Cardiac septum (tissue), 1 donor: ENCODE data around the gene BCO1. TPM values are rescaled to one million over a fixed set of nuclear protein-coding genes. Genes with fewer than 3 reads are reported as not detected.

Source experiments
- DNase-seq: peaks from one replicate; pipeline ENCODE4 v3.0.0-alpha.2; 2020; ENCODE audit warnings: low spot score
- intact Hi-C: fragments of 100-400 bp; cut with DNase I; formaldehyde crosslinking; loops from one replicate; pipeline ENCODE4 v1.14.0; 2022
- total RNA-seq: library from RNA; stranded (reverse); fragmentation: NEBNext Ultra II Directional; extraction: Animal tissue kit (Norgen Biotek cat#: 25700); gene quantifications from one replicate; pipeline ENCODE4 v1.2.1, GENCODE V29; 2021
- donor health status: DM: no; HTN: no; CAD: no.

BCO1 gene
- total RNA-seq, 1 donor from 2014 or later: not detected

DNA sequence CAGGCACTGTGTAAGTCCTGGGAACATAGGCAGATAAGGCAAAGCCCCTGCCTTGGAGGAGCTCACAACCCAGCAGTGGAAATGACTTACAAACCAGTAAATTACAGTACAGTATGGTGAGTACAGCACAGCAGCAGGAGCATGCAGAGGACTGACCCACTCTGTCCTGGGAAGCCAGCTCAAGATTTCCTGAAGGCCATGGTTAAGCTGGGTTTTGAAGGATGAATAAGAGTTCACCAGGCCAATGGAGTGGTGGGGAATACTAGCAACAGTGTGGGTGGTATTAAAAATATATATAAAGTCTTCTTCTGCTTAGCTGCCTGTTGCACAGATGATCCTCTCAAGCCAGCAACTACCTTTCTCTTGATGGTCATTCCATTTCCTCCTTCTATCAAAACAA lies 73.3 kb downstream of the BCO1 start:
- DNase-seq: no peak
- intact Hi-C loops: loop anchor here (10.0 kb wide), 1 partner anchor 217 kb away; the partner anchor contains the start of gene GCSH

DNA sequence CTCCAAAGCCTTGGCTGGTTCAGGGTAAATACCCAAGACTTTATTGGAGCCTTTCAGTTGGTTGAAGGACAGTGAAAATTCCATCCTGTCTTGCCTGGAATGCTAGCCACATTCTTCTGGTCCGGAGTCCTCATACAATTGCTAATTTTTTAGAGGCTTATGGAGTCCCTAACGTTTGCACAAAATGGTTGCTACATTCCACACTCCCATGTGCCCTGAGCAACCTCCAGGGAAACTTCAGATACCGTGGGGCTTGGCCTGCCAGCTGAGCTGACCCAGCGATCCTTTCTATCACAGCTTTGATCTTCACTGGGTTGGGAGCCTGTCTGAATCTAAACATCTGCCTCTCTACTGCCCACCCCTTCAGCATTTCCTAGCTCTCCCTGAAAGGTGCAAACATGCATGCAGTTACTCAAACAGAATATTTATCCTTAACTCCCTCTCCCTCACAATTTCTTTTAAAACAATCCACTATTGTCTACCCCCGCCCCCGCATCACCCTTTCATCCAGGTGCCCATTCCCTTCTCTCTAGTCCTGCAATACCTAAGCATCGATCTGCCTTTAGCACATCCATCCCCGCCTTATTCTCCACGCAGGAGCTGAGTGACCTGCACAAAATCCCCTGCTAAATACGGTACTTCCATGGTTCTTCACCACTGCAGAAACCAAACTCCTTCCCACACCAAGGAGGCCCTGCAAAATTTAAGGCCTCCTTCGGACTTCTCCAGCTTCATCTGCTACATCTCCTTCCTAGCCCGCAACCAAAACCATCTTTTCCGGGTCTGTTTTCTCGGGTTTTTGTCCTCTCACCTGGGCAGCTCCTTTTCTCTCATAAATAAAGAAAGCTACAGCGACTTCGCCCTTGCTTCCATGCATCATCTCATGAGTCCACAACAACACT lies 75.5 kb downstream of the BCO1 start:
- no peak for DNase-seq
- intact Hi-C loops: loop anchor here (10.0 kb wide), 1 partner anchor 219 kb away; the partner anchor contains the start of gene GCSH

DNA sequence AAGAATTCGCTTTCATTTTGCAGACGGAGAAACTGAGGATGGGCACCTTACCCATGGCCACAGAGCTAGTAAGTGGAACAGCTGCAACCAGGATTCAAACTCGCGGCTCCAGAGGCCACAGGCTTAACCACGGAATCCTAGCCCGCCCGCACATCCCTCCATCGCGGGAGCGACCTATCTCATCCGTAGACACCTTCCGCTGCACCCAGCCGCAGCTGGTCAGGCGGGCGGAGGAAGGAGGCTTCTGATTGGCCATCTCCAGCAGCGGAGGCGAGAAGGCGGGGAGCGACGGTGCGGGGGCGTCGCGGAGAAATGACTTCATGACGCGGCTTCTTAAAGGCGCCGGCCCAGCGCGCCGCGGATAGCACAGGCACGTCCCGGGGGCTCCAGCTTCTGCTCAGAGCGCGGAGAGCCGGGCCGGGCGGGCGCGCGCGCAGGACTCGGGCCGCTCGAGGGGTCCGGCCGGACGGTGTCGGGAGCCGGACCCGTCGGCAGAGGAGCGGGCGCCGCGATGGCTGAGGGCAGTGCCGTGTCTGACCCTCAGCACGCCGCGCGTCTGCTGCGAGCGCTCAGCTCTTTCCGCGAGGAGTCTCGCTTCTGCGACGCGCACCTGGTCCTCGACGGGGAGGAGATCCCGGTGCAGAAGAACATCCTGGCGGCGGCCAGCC lies 76.2 kb downstream of the BCO1 start, which contains the start of gene GAN:
GAN (plus strand) TSS at position 360 of the 668 bp plus-strand sequence; CDS start at position 512, 152 bp downstream.
- peak; percentile 98 for DNase-seq
- intact Hi-C loops: loop anchor here (10.0 kb wide), 1 partner anchor 220 kb away; the partner anchor contains the start of gene GCSH

DNA sequence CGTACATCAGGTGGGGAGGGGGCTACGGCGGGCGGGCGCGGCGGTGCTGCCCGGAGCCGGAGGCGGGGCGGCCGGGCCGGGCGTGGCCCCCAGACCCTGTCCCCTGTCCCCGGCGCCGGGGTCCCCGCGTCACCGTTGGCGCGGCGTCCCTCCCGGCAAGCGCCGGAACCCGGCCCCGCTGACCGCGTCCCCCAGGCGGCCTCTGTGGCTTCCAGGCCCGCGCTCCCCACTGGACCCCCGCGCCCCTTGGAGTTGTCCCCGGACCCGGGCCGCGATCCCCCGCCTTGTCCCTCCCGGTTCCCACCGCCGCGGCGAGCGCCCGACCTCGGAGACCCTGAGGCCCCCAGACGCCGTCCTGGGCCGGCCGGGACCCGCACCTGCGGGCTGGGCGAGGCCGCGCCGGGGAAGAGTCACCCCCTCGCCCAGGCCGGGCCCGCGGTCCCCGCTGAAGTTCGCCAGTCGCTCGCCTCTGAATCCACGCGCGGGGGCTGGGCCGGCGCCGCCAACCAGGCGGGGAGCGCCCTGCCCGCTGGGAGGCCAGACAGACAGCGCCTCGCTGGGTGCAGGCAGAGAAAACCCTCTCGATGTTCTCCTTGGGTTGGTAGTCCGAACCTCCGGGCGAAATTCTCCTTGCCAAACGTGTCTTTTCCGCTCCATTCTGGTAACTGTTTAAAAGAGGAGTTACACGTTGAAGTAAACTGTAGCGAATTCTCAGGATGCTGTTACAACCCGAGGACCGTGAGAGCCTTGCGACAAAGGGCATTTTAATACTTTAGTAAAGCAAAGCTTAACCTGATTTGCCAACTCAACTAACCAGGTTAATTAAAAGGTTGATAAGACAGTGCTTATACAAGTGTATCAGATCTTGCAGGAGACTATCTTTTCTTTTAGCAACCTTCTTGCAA lies 77.0 kb downstream of the BCO1 start:
- peak; percentile 80 for DNase-seq
- intact Hi-C loops: loop anchor here (10.0 kb wide), 1 partner anchor 221 kb away; the partner anchor contains the start of gene GCSH

DNA sequence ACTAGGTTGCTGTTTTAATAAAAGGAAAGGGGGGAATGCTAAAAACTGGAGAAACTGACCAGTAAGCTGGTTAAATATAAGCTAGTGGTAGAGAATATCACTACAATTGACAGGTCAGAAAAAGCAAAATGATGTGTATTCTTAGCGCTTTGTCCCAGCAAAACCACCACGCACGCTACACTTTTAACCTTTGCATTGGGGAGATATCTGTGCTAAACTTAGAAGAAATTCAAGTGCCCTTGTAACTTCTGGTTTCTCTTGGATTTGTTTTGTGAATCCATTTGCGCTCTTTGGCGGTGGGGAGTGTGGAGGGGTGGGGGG lies 77.6 kb downstream of the BCO1 start:
- no peak for DNase-seq
- intact Hi-C loops: loop anchor here (10.0 kb wide), 1 partner anchor 221 kb away; the partner anchor contains the start of gene GCSH

DNA sequence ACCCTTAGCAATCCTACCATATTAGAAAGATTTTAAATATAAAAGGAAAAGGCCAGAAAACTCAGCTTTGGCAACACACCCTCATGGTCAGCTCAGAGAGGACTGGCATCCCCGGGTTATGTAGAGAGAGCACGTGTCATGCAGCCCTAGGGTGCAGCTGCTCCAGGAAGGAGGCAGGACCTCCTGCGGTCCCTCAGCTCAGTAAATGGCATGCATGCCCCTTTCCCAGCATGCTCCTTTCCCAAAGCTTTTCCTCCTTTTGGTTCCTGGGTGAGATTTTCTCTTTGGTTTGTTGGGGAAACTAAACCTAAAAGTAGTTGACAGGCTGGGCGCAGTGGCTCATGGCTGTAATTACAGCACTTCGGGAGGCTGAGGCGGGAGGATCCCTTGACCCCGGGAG lies 80.2 kb downstream of the BCO1 start:
- intact Hi-C loops: loop anchor here (10.0 kb wide), 1 partner anchor 224 kb away; the partner anchor contains the start of gene GCSH
- DNase-seq: no peak

DNA sequence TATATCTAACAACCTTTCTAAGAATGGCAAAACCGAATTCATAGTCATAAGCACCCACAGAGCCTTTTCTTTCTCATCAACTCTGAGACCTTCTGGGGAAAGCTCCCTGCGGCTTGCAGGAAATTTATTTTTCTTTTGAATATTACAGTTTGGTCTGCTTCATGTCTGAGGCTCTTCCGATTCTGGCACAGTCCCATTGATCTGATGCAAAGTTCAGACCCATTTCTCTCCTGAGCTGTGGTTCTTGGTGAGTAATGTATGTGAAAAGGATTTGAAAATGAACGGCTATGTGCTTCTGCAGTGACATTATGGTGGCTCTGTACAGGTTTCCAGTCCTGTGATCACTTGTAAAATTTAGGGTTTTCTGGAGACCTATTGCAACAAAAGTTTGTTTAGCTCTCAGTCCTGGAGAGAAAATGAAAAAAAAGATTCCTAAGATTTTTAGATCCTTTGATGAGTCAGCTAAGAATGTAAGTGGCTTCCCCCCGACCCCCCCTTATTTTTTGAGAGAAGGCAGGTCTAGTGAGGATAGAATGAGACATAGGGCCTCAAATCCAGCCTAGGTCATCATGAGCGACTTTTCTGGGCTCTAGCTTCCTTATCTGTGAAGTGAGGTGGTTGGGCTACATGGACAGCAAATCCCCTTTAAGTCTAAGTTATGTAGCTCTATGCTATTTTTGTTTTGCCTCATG lies 80.9 kb downstream of the BCO1 start:
- intact Hi-C loops: loop anchor here (10.0 kb wide), 1 partner anchor 225 kb away; the partner anchor contains the start of gene GCSH
- DNase-seq: no peak

DNA sequence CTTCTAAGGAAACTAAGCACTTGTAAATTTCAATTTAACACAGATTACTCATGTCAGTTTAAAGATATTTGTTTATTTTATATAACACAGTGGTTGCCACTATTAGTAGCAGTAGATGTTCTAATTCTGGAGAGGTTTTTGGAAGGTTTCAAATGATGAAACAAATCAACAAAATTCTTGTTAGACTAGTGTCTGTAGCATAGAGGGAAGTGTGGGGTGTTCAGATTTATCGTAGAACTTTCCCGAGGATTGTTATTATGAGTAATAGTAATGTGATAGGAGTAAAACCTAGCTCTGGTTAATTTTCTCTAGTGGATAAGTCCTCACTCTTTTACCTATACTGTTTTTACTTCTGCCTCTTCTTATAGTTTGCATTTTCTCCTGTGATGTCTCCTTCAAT lies 82.5 kb downstream of the BCO1 start:
- intact Hi-C loops: loop anchor here (10.0 kb wide), 1 partner anchor 116 kb away; no protein-coding TSS in a partner anchor
- no peak for DNase-seq

DNA sequence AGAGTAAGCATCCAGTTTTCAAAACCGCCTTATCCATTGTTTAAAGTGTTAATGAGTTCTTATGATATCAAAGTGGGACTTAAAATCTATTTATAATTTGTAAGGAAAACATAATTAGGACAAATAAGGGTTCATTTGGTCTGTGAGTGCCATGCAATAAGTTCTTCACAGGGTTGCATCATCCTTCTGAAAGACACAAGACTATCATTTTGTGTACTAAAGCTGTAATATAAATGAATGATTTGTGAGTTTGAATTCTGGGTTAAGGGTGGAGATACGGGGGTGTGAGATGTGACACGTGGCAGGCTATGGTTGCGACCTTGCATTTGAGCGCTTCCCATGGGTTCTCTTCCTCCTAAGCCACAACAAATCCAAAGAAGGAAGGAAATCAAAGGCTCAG lies 83.0 kb downstream of the BCO1 start:
- DNase-seq: no peak
- intact Hi-C loops: loop anchor here (10.0 kb wide), 1 partner anchor 117 kb away; no protein-coding TSS in a partner anchor

DNA sequence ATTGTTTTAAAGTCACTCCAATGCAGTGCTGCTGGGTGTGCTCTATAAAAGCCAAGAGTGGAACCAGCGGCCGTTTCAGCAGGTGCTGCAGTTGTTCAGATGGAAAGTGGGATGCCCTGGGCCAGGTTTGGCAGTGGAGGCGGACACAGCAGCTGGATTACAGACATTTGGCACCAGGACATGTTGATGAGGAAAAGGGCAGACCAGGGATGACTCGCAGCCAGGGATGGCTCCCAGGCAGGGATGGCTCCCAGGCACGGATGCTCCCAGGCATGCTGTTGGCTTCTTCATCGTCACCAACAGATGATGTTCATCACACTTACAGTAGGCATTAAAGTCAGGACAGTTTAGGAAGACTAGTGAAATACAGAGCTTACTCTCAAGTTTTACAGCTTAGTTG lies 86.3 kb downstream of the BCO1 start:
- intact Hi-C loops: loop anchor here (10.0 kb wide), 1 partner anchor 120 kb away; no protein-coding TSS in a partner anchor
- no peak for DNase-seq

DNA sequence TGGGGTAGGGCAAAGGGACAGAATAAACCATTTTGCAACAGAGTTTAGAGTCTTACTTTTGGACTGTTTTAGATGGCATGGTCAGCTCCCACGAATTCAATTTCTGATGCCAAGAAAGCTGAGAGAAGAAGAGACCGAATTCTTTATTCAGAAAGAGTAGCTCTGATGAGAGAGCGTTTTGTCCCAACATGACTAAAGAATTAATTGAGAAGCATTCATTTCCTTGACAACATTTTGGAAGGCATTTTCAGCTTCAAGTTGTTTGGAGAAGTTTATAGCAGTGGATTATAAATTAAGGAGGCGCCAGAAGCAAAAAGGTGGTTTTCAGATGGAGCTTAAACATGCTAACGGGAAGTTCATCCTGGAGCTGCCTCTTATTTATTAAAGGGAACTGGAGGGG lies 88.5 kb downstream of the BCO1 start:
- intact Hi-C loops: loop anchor here (10.0 kb wide), 1 partner anchor 122 kb away; no protein-coding TSS in a partner anchor
- no peak for DNase-seq

DNA sequence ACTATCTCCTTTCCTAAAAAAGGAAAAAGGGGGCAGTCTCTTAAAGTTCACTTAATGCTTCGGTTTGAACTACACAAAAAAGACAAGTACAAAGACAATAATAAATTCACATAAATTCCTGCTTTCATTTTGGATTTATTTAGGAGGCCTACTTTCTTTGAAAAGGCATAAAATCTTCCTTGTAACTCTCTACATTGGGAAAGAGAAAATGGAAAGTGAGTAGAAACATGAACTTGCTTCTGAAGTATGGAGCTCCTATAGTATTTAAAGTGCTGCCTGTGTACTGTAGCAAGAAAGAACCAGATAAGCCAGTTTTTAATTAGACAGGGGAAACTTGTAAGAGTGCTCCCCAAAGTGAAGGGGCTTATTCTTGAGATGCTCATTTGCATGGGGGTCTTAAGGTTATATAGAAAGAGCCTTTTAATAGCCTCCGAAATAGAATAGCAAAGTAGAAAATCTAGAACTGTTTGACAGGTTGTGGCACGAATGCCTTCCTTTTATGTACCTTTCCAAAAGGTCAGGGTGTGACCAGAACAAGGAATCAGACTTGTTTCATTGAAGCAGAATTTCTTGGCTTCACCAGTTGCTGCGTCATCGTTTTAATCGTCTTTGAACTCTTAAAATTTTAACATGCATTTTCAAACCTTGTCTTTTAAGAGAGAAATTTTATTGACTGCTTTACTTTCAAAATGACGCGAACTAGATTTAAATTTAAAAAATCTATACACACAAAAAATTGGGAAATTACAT lies 89.1 kb downstream of the BCO1 start:
- no peak for DNase-seq
- intact Hi-C loops: loop anchor here (10.0 kb wide), 1 partner anchor 123 kb away; no protein-coding TSS in a partner anchor

DNA sequence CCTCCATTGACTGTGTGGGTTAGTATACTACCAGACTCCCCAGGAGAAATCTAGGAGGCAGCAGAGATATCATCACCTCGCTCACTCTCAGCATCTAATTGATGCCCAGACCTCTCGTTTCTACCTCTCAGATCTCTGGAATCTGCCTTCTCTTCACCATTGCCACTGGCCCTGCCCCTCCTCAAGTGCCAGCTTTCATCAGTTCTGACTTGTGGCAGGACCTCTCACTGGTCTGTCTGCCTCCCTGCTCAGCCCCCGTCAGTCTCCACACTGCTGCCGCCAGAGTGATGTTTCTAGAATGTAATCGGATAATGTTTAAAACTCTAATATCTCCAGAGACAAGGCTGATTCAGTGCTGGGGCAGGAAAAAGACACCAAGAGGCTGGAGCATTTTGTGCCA lies 91.5 kb downstream of the BCO1 start:
- no peak for DNase-seq
- intact Hi-C loops: loop anchor here (10.0 kb wide), 1 partner anchor 125 kb away; no protein-coding TSS in a partner anchor

DNA sequence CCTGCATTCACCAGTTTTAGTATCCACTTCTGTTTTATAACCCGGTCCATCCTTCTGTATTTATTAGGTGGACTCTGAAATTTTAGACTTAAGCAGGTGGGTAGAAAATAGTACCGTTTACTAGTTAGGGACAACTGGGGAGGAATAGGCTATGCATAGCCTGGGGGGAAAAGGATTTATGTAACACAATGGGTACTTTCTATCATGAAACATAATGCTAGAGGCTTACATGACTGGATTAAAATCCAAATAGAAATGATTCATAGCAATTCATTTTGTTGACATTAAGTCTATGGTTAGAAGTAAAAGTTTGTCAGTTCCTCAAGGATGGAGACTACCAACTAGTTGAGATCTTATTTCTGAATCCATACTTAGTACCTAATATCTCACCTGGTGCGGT lies 94.9 kb downstream of the BCO1 start:
- intact Hi-C loops: no loop called here
- no peak for DNase-seq

DNA sequence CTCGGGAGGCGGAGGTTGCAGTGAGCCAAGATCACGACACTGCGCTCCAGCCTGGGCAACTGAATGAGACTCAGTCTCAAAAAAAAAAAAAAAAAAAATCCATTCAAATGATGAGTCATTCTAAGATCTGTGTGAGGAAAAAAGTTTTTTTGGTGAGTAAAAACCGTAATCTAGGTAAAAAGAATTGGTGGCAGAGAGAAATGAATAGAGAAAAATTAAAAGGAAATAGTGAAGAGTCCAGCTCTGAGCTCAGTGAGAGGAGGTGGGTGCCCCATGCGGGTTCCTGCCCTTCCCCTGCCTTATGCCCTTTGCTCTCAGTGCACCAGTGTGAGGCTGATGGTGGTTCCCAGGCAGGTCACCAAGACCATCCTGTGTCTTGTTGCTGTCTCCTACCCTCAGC lies 97.2 kb downstream of the BCO1 start:
- intact Hi-C loops: no loop called here
- DNase-seq: no peak

DNA sequence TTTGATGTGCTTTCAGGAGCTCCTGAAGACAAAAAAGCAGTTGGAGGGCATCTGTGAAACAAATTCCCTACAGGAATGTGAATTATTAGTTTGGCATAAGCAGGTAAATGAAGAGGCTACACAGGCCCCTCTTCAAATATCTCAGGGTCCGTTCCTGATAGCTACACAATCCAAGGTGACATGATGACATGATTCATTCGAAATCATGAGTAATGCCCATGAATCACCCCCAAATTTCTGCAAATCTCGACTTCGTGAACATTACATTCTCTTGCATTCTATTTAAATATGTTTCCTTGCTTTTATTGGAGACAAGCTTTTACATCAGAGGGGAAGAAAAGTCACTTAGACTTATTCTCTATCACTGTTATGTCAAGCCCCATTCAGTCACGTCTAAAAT lies 98.6 kb downstream of the BCO1 start:
- DNase-seq: no peak
- intact Hi-C loops: no loop called here
